DND-41 (cell line): ENCODE results near the gene ELMOD1.

Source experiments
- CTCF ChIP-seq: IDR thresholded peaks from 2 replicates; pipeline ENCODE4 v1.5.1; 2012; ENCODE audit warnings: borderline replicate concordance, low read length, moderate library complexity, mild to moderate bottlenecking; ENCODE audit not compliant: poor library complexity, severe bottlenecking; ENCODE audit errors: extremely low read depth
- EZH2 ChIP-seq: IDR thresholded peaks from 3 replicates; pipeline ENCODE4 v1.6.1; 2012; ENCODE audit warnings: borderline replicate concordance, low read depth, mild to moderate bottlenecking, moderate library complexity, low read length, inconsistent platforms; ENCODE audit not compliant: severe bottlenecking

- TF ChIP-seq CTCF = no peak
- no peak for TF ChIP-seq EZH2
These were observed 117.8 kb downstream of the ELMOD1 start for GRCh38 chr11:107708792-107709191.
